PFSK-1 (cell line): ENCODE results near the gene HSD17B14.

ENCODE experiments used
- POLR2AphosphoS5 ChIP-seq: IDR thresholded peaks from 2 replicates; pipeline ENCODE4 v1.6.1; 2012; ENCODE audit warnings: low read depth, mild to moderate bottlenecking, control low read depth, low read length, moderate library complexity
- REST ChIP-seq, 2 experiments: IDR thresholded peaks; 2 replicates each; pipeline versions ENCODE4 v1.6.1 to v1.8.0; 2011 to 2012; ENCODE audit warnings: low read depth in 2 of 2, low read length in 2 of 2, control low read depth in 1 of 2, inconsistent platforms in 1 of 2, mild to moderate bottlenecking in 1 of 2, moderate library complexity in 1 of 2; ENCODE audit not compliant: insufficient read depth in 1 of 2
- SIN3A ChIP-seq: IDR thresholded peaks from 2 replicates; pipeline ENCODE4 v1.6.1; 2012; ENCODE audit warnings: mild to moderate bottlenecking, low read length, moderate library complexity, borderline replicate concordance; ENCODE audit not compliant: insufficient read depth
- TAF1 ChIP-seq: IDR thresholded peaks from 2 replicates; pipeline ENCODE4 v1.6.1; 2012; ENCODE audit warnings: low read length, control low read depth, borderline replicate concordance; ENCODE audit not compliant: insufficient read depth

- TF ChIP-seq REST (IDR thresholded peaks at IDR 0.05; ENCODE audit: insufficient read depth in 1 of 2, low read depth in 2 of 2, low read length in 2 of 2), result no peak
- TF ChIP-seq POLR2AphosphoS5, result peak; percentile 60; the same call in 1 of the 2 replicates
- TF ChIP-seq TAF1, result 0 out of 2 replicates have a peak, but pooled peaks have one; percentile 55
- no peak for TF ChIP-seq SIN3A
Measured at GRCh38 chr19:48868114-48868886, 32.0 kb upstream of the HSD17B14 start, which contains the start of gene PLEKHA4.
